T-helper 2 cell treated with Interferon-gamma antibody and Interleukin-4, amounts not matched to agents 100 ng/mL and 5 ng/mL, for 36 hours (primary cell): ENCODE data around the gene SLC2A13. TPM values are rescaled to one million over a fixed set of nuclear protein-coding genes. Genes with fewer than 3 reads are reported as not detected.
"Not testable (repeated sequence)": the region's sequence is repeated elsewhere in the genome, so short reads cannot be mapped to it uniquely, and the experiment has no call there.

Experiments
- intact Hi-C: fragments of 100-400 bp; cut with micrococcal nuclease; formaldehyde crosslinking; loops from one replicate; pipeline ENCODE4 v1.15.1; 2023
- total RNA-seq: library from RNA; stranded (reverse); gene quantifications from 2 replicates; pipeline ENCODE4 v1.2.3, GENCODE V29; 2022

SLC2A13 gene
- total RNA-seq, 1 donor from 2014 or later, result 3.2 TPM

DNA sequence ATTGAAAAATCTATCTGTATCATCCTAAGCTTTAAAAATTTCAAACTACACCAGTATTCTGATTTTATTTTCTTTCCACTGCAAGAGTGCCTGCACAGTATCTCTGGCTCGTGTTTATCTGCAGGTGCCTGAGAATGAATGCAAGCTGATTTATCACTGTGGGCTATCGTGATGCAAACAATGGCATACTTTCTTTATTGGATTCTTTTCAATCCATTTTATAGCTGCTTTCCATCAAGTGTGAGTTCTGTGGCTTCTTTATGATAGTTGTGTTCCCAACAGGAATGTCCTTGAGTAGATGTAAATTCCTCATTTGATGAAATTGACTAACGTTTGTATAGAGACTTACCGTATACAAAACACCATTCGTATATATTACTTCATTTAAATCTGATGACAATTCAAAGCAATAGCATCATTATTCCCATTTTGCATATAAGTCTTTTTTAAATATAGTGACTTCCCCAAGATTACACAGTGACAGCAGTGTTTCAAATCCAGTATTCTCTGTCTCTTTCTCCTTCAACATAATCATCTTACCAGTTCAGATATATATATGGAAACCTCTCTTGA, 326.0 kb downstream of the SLC2A13 start:
- intact Hi-C loops, result no loop called here

DNA sequence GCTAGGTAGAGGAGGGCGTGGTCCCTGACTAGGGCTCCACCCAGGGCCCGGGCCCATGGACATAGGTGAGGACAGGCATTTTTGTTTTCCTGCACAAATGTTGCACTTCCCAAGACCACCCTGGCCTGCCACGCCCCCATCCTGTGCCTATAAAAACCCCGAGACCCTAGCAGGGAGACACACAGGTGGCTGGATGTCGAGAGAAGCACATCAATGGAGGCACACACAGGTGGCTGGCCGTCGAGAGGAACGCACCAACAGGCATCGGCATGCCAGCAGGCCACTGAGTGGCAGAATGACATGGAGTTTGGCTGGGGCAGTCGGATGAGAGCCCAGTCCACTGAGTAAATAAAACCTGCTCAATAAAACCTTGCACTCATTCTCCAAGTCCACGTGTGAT, 328.4 kb downstream of the SLC2A13 start:
- intact Hi-C loops, result no loop called here

DNA sequence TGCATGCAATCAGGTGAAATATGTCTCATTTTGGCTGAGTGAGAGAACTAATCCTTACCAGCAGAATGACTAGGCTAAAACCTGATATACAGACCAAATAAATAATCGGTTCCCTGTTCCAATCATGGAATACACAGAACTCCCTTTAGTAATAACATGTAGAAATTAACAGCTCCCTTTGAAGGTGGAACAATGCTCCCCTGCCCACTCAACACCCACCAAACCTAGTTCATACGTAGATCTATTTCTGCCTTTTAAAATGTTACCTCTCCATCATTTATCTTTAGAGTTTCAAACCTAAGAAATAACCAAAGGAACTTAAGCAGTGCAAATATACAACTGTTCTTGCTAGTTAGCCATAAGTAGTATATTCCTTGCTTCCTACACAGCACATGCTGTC, 332.6 kb downstream of the SLC2A13 start:
- intact Hi-C loops, result no loop called here

DNA sequence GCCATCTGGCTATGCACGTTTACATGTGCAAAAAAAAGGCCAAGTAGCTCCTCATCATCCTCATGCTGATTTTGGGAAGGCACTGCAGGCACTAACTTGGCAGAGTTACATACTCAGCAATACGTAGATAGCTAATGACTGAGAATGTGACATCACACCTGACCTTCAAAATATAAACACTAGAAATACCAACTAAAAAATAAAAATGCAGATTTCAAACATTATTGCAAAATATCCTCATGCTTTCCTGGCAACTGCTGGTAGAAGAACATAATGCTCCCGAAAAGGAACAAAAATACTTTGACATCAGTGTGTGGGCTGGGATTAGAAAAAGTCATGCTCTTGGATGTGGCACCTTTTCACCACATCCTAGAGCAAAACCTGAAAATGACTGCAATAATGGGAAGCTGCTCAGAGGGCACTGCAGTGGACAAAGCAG, 333.0 kb downstream of the SLC2A13 start:
- intact Hi-C loops, result no loop called here

DNA sequence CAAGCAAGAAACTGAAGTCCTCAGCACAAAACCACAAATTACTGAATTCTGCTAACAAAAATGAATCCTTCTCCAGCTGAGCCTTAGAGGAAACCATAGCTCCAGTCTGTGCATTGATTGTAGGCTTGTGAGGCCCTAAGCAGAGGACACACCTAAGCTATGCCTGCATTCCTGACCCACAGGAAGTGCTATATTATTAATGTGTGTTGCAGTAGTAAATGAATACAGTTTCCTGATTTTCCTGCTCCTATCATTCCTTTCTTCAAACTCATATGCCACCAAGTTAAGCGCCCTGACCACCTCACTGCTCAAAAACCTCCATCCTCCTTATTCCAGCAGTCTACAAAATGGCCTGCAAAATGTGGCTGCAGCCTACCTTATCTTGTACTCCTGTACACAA, 334.4 kb downstream of the SLC2A13 start:
- intact Hi-C loops, result no loop called here

DNA sequence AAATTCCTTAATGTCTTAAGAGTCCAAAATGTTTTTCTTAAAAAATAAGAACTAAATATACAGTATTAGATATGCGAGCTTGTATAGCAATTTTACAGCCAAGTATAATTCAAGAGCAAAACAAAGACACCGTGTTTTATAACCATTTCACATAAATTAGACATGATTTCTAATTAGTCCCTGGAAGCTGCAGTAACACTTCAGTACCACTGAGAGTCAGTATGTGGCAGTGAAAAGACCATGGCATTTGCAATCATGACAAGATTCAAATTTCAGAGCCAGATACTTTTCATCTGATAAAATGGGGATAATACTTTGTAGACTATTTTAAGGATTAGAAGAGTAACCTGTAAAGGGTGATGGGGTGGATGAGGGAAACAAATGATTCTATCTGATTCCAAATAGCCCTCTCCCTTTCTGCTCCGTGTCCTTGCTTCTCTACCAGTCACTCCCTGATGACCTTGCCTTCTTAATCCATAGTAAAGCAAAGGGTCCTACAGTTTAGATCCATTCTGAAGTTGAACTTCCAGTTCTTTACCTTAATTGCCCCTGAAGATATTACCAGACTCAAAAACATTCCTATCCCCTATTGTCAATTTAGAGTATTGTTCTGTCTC, 340.8 kb downstream of the SLC2A13 start:
- intact Hi-C loops, result loop anchor here (1.0 kb wide), 2 partner anchors 225 to 342 kb away; no protein-coding TSS in a partner anchor

DNA sequence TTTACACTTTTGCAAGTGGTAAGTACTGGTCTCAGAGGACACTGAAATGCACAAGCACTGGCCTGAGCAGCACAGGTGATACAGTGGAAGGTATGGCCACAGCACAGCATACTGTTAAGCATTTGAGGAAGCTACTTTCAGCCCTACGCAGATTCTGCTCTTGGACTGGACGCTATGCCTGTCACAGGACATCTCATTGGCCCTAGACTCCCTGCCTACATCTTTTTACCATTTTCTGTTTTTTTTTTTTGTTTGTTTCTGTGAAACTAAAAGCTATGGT, 342.1 kb downstream of the SLC2A13 start:
- intact Hi-C loops, result no loop called here

DNA sequence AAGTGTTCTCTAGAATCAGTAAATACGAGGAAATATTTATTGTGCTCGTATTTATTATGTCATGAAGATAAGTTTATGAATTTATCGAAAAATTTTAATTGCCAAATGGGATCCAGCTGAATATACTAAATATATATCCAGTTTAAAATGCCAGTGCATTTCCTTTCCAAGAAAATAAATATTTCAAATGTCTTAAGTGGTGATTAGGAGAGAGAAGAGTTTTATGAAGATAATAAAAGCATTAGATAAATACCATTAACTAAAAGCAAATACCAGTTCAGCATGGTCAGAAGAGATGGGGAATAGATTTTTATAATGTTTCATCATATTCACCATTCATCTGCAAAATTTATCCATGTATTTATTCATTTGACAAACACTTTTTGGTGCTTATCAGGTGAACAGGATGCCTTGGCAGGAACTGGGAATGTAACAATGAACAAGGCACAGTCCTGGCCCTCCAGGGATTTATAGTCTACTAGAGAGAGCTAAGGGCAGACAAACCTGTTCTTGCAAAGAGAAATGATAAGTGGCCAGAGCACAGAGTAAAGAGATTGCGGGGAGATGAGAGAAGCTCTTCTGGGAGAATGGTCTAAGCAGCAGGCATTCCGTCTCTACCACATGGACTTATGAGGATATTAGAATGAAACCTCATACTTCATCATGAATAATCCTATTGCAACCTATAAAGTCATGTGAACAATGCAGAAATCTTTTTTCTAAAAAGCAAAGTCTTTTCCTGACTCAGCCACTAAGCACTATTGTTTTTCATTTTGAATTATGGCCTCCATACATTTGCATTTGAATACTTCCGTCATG, 342.6 kb downstream of the SLC2A13 start:
- intact Hi-C loops, result no loop called here

DNA sequence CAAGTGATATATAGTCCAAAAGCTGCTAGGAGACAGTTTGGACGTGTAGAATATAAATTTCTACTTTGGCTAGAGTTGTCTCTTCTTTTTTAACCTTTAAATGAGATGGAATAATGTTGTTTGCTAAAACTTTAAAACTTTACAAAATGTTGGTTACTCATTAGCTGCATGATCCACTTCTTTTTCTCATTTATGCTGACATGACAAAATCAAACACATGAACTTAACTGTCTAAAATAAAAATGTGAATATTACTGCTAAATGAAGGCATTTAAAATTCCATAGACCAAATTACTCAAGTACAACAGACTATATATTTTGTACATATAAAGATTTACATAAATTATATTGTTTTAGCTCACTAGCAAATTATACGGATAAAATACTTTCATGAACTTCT, 350.4 kb downstream of the SLC2A13 start:
- intact Hi-C loops, result no loop called here

DNA sequence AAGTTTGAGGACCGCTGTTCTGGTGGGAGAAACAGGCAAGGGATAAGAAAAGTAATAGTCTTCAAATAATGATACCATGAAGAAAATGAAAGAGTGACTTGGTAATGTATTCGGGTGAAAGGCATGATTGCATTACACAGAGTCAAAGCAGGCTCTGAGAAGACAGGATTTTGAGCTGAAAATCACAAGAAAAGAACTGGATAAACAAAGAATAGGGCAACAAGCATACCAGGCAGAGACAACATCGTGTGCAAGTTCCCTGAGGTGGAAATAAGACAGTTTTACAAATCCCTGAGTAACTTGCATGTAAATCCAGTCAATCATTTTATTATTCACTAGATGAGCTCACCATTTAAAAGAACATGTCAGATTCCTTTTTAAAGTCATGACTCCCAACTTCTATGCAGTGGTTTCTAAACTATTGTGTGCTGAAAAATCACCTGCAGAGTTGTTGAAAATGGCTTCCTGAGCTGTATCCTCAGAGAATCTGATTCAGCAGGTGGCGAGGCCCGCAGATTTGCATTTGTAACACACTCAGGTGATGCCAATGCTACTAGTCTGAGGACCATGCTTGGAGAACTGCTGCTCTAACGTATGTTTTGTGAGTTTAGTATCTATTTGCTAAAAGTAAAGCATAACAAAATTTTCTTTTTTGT, 353.3 kb downstream of the SLC2A13 start:
- intact Hi-C loops, result no loop called here

DNA sequence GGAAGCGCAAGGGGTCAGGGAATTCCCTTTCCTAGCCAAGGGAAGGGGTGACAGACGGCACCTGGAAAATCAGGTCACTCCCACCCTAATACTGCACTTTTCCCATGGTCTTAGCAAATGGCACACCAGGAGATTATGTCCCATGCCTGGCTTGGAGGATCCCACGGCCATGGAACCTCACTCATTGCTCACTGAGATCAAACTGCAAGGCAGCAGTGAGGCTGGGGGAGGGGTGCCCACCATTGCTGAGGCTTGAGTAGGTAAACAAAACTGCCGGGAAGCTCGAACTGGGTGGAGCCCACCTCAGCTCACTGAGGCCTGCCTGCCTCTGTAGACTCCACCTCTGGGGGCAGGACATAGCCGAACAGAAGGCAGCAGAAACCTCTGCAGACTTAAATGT, 359.7 kb downstream of the SLC2A13 start:
- intact Hi-C loops, result not testable (repeated sequence)

DNA sequence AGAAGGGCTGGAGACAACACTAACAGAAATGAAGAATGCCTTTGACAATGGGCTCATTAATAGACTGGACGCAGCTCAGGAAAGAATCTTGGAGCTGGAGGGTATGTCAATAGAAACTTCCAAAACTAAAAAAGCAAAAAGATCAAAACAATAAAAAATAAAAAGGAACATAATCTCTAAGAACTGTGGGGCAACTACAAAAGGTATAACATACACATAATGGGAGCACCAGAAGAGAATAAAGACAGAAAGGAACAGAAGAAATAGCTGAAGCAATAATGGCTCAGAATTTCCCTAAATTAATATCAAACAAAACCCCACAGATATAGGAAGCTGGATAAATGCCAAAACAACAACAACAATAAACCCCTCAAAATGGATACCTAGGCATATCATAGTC, 362.2 kb downstream of the SLC2A13 start:
- intact Hi-C loops, result no loop called here

DNA sequence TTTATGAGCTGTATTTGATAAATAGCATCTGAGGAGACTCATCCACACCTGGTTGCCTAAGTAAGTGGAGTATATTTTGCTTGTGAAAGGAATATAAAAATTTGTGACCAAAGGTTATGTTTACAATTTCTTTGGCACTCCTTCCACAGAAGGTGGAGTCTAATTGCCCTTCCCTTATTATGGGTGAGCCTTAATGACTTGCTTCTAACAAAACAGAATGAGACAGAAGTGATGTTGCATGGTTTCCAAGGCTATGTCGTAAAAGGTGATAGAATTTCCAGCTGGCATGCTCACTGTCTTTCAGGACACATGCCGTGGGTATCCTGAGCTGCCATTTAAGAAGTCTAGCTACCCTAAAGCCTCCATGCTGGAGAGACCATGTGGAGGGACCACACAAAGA, 369.5 kb downstream of the SLC2A13 start:
- intact Hi-C loops, result no loop called here

DNA sequence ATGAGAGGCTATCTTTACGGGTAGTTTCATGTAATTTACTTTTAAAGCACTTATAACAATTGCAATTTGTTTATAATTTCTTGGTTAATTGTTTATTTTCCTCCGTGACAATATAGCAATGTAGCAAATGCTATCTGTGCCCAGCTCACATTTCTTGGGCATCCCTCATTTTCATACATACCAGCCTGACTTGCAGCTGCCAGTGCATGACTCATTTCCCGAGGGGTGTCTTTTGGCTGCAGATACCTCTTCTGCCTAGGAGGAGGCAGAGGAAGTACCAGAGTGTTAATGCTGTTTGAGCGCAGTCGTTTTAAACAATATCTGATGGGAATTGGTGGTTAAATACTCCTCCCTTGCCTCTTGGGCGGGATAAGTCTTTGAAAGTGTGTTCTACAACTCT, 382.1 kb downstream of the SLC2A13 start:
- intact Hi-C loops, result no loop called here

DNA sequence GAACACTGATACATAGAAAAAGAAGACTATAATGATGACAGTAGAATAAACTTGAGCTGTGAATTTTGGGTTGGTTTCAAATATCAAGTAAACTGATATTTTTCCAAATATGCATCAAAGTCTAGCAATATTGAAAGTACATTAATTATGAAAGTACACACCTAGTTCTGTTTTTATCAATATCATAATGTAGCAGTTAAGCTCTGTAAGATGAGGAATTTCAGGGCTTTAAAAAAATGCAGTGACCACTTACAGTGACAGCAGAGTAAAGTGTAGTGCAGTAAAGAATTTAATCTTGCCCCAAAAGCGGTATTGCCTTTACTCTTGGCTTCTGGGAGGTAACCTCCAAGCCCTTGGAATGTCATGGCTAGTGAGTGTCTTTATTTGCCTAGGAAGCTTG, 383.4 kb downstream of the SLC2A13 start:
- intact Hi-C loops, result no loop called here

DNA sequence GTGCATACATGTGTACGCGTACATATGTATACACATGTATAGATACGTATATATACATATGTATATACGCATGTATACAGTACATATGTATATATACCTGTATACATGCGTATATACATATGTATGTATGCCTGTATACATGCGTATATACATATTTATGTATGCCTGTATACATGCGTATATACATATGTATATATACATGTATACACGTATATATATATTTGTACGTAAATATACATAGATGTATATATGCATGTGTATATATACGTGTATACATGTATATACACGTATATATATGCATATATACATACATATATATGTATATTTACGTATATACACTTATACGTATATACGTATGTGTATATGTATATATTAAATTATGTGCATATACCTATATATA, 392.3 kb downstream of the SLC2A13 start:
- intact Hi-C loops, result no loop called here

DNA sequence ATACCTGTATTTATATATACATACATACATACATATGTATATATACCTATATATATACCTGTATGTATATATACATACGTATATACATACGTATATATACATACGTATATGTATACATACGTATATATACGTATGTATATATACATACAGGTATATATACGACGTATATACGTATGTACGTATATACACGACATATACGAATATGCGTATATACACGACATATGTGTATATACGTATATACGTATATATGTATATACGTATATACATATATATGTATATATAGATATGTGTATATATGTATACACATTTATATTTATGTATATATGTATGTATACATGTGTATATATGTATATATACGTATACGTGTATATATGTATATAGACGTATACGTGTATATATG, 393.5 kb downstream of the SLC2A13 start:
- intact Hi-C loops, result no loop called here

Other genes with a start within 250 kb of the SLC2A13 start
- 0.14 TPM in 1 of 2 replicates, not detected in the other for gene LRRK2, start 118.9 kb upstream of the SLC2A13 start, total RNA-seq